Measurements from ENCODE around the gene ATP8A2.

ATP8A2 gene

DNA sequence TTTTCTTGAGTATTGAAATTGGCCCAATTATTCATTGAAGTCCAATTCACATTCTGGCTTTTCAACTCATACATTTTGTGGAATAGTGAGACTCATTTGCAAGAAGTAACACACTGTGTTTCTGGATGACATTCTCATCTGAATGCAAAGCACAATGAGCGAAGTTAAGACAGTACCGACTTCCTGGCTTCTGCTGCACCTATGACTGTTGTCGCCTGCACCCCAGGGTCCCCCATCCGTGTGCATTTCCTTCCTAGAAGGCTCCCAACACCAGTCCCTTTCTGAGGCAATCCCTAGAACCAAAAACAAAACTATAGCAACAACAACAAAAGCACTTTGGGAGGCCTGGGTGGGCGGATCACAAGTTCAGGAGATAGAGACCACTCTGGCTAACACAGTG, 496.7 kb downstream of the ATP8A2 start:
- no peak for DNase-seq

DNA sequence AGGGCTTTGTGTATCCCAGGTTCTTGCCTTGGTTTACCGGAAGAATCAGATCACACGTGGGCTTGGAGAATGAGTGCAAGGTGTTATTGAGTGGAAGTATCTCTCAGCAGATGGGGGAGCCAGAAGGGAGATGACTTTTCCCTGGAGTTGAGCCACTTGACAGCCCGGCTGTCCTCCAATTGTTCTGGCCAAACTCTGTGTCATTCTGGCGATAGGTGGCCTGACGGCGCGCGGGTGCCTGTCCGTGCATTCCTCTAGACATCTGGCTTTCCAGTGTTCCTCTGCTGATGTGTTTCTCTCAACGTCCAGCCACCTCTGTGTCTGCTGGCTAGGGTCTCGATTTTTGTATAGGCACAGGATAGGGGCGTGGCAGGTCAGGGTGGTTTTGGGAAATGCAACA, 498.2 kb downstream of the ATP8A2 start:
- no peak for DNase-seq

- DNase-seq, result no peak
These were observed 499.8 kb downstream of the ATP8A2 start for GRCh38 chr13:25871389-25872125.

DNA sequence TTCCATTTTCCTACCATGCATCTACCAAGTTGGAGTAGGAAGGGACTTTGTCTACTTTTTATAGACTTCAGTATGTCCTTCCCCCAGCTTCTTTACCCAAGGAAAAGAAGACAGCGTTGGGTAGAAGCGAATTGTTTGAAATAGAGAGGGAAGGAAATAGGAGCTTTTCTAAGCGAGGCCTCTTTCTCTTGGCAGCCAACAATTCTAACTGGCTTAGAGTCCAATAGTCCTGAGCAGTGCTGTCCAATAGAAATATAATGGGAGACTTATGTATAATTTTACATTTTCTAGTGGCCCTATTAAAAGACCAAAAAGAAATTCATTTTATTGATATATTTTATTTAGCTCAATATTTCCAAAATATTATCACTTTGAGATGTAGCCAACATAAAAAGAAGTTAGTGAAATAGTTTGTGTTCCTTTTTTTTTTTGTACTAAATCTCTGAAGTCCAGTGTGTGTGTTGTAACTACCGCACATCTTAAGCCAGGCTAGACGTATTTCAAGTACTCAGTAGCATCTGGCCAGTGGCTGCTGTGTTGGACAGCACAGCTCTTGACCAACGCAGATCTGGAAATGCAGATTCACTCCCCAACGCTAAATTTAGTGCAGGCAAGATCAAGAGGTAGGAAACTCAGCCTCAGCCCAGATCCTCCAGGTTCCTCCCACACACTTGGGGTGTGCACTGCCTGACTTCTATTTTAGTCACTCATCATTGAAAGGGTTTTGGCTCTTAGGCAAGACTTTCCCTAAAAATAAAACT, 500.9 kb downstream of the ATP8A2 start:
- no peak for DNase-seq

DNA sequence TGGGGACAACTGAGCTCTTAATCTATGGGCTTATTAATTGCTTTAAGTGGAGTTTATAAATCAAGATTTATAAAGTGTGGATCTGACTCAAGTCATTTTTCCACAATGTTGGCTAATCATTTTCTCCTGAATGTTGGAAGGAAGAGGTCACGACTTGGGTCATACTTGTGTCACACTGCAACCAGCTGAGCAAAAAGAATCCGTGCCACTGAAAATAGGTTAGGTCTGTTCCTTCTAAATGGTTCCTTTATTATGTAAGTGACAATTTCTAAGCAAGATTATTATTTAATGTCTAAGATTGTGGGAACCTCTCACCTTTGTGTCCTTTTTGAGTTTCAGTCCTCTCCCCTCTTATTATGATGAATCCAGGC, 501.5 kb downstream of the ATP8A2 start:
- no peak for DNase-seq

- no peak for DNase-seq
These were observed 502.4 kb downstream of the ATP8A2 start for GRCh38 chr13:25874064-25874737.

DNA sequence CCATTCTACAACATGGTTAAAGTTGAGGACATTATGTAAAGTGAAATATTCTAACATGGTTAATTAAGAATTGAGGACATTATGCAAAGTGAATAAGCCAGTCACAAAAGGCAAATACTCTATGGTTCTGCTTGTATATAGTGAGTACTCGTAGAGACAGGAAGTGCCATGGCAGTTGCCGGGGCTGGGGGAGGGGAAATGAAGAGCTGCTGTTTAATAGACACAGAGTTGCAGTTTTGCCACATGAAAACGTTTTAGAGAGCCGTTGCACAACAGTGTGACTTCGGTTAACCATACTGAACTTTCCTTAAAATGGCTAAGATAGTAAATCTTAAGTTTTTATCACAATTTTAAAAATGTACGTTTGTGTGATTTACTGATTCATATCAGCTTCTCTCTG, 503.1 kb downstream of the ATP8A2 start:
- no peak for DNase-seq

- DNase-seq, result no peak
These were observed 504.5 kb downstream of the ATP8A2 start for GRCh38 chr13:25876247-25876646.

DNA sequence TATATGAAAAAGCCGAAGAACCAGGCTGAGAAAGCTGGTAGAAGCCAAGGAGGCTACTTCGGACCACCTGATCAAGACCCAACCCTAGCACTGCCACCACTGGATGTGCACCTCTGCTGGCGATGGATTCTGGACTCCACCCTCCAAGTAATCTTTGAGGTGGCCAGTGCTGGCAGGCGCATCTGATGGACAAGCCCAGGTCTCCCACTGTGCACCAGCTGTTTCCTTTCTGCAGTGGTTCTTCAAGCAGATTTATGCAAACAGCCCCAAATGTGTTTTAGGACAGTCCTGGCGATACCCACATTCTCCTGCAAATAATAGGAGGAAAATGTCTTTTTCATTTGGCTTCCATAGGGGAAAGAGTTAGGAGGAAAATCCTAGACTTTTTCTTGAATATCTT, 507.7 kb downstream of the ATP8A2 start:
- DNase-seq, result no peak

DNA sequence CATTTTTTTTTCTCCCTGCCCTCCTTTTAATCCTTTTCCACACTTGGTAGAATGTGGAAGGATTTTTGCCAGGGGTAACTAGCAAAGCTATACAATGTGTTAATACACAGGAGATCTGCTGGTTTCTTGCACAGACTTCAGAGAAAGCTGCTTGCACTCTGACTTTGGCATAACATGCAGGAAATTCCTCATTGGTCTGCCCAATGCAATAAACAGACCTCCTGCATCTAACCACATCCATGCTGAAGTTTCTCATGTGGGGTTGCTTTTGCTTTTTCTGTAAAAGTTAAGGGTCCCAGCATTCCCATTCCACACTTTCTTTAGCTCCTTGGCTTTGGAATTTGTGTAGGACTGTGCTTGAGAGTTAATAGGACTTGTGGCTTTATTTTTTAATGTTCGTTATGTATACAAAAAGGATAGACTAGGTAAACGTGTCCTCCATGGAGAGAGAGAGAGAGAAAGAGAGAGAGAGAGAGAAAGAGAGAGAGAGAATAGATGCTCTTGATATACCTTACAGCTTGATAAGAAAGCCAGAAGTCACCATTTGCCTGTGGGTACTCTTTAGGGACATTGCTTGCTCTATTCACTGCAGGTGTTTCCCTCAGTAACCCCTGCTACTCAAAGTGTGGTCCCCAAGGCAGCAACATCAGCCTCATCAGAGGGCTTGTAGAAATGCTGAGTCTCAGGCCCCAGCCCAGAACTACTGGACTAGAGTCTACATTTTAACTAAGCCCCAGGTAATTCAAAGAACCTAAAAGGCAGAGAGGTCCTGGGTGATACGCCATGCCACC, 509.6 kb downstream of the ATP8A2 start:
- no peak for DNase-seq

DNA sequence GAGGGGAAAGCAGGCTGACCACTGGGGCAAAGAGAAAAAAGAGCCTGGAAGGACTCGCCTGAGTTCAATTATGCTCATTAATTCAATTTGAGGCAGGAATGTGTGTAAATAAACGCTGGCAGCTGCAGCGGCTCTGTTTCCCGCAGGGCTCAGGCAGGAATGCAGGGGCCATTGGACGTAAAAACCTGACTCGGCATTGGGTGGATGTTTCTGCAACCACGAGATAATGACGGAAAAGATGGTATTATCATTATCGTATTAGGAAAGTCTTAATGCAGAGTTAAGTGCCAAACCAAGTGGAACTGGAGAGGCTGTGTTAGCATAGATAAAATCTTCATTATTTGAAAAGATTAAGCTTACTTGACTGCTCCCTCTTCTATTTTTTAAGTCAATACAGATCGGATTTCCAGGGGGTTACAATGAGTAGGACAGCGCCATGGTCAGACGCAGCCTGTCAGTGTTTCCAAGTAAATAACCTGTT, 510.2 kb downstream of the ATP8A2 start:
- DNase-seq, result peak; percentile 34

DNA sequence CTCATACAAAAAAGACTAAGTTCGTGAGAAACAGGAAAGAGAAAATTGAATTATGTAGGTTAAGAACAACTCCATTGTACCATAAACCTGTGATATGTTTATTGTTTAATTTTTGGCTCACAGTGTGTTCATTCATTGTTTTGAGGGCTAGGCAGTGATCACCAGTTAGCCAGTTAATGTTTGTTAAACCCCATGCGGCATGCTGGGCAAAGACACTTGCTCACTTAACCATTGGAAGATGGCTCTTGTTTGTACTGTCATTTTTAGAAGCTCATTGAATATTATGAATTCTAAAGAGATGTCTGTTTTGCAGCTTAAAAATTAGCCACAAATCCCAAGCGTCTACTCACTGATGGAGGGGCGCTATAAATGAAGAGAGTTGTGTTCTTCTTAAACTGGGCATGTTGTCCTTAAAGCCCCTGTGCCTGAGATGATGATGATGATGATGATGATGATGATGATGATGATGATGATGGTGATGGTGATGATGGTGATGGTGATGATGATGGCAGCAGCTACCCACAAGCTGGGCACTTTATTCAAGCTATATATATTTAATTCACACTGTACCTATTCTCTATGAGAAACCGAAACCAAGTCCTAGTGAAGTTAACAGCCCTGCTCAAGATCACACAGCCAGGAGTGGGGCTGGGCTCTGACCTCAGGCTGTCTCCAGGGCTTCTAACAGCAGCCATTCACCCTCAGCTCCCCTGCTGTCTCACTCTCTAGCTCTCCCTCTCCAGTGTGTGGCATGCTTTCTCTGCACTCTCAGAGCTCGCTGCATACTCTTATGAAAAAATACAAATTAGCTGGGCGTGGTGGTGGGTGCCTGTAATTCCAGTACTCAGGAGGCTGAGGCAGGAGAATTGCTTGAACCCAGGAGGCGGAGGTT, 510.9 kb downstream of the ATP8A2 start:
- DNase-seq, result no peak

- DNase-seq, result no peak
These were observed 513.6 kb downstream of the ATP8A2 start for GRCh38 chr13:25885418-25885817.

DNA sequence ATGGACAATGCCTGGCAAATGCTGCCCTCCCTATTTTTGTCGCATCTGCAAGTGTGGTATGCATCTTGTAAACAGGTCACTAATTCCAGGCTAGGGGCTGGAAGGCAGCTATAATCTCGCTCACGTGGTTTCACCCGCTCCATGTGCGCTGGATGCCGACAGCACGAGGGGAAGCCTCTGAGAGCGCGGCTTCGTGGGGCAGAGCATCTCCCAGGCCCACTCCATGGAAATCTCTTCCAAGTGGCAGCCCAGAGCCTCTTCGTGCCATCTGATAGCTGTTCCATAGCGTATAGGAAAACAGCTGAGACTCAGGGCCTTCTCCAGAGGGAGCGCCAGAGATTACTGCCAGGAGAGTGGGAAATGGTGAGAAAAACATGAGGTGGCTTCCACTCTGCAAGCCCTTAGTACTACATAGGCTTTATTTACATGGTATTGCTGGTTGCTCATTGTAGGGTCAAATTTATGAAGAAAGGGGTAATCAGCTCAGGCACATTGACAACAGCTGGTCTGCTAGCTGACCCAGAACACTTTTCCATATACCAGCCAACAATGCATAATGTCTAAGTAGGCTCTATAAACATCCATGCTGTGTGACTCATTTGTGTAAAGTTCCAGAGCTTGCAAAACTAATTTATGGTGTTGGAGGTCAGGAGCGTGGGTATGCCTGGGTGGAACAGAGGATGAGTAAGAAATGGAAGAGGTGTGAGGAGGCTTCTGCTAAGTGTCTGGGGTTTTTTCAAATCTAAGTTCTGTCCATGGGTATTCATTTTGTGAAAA, 514.9 kb downstream of the ATP8A2 start:
- no peak for DNase-seq

GRCh38 chr13:25887962-25888655, 516.3 kb downstream of the ATP8A2 start:
- DNase-seq, result no peak

DNA sequence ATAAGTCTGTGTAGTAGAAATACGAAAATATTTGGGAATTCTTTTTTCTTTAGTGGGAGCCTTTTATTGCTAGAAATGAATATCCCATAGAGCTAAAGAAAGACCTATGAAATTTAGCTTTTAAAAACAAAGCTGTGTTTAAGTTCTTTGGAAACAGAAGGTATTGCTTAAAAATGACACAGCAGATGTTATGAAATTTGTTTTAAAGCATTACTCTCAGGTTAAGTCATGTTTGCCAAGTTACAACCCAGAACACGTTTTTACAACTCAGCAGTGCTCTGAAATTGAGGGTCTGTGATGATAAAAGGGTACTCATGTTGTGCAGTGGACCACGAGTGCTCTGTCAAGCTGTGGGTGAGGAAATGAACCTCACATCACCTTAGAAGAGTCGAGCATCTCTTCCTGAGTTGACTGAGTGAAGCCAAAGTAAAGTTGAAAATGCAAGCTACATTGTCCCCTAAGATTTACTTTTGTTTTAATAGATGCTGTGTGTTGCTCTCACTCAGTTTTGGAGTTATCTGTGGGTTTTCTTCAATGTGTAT, 519.0 kb downstream of the ATP8A2 start:
- DNase-seq, result no peak

- DNase-seq, result no peak
These were observed 527.2 kb downstream of the ATP8A2 start for GRCh38 chr13:25898991-25899390.

GRCh38 chr13:25899464-25899863, 527.7 kb downstream of the ATP8A2 start:
- no peak for DNase-seq

- DNase-seq, result no peak
These were observed 528.2 kb downstream of the ATP8A2 start for GRCh38 chr13:25899952-25900351.
